ENCODE results near the gene ZDHHC11B. TPM values are rescaled to one million over a fixed set of nuclear protein-coding genes. Genes with fewer than 3 reads are reported as not detected.

The ZDHHC11B gene
- polyA plus RNA-seq, 1 donor from 2014 or later, result 9.9 TPM

- Histone ChIP-seq H2AFZ (ENCODE audit: low read depth, low read length) (no peak overlapping the region), H3K4me3 (ENCODE audit: low read length) (no peak overlapping the region), H3K79me2 (replicated peaks; ENCODE audit: insufficient read depth, low read length) (no peaks in the 10 kb centered on the region), H3K27me3 (ENCODE audit: insufficient read depth, low read depth, low read length) (no peaks in the 10 kb centered on the region), H4K20me1 (ENCODE audit: insufficient read depth) (no peaks in the 10 kb centered on the region), H3K9me2 (ENCODE audit: insufficient read depth, low read length) (no peaks in the 10 kb centered on the region), H3K4me2 (ENCODE audit: low read length) (no peak overlapping the region), H3K9ac (ENCODE audit: low read length) (no peak overlapping the region), H3K27ac (ENCODE audit: low read length) (no peak overlapping the region), H3K9me3 (ENCODE audit: low read length) (no peaks in the 10 kb centered on the region), H3K36me3 (ENCODE audit: insufficient read depth, low read length) (peaks cover 18% of the 10 kb centered on the region), H3F3A (ENCODE audit: insufficient read depth, low read length, poor library complexity, severe bottlenecking) (no peaks in the 10 kb centered on the region)
- TF ChIP-seq SMC3 (conservative IDR thresholded peaks at IDR 0.05; ENCODE audit: poor library complexity), result no peak
- no peak for TF ChIP-seq MXI1 (conservative IDR thresholded peaks at IDR 0.05; ENCODE audit: poor library complexity, severe bottlenecking)
- no peak for TF ChIP-seq POLR2AphosphoS5 (IDR thresholded peaks at IDR 0.05)
- TF ChIP-seq EZH2 (IDR thresholded peaks at IDR 0.05; ENCODE audit: borderline replicate concordance, insufficient read depth, low read length, poor library complexity, severe bottlenecking), result no peak
- TF ChIP-seq, protein P1, sequence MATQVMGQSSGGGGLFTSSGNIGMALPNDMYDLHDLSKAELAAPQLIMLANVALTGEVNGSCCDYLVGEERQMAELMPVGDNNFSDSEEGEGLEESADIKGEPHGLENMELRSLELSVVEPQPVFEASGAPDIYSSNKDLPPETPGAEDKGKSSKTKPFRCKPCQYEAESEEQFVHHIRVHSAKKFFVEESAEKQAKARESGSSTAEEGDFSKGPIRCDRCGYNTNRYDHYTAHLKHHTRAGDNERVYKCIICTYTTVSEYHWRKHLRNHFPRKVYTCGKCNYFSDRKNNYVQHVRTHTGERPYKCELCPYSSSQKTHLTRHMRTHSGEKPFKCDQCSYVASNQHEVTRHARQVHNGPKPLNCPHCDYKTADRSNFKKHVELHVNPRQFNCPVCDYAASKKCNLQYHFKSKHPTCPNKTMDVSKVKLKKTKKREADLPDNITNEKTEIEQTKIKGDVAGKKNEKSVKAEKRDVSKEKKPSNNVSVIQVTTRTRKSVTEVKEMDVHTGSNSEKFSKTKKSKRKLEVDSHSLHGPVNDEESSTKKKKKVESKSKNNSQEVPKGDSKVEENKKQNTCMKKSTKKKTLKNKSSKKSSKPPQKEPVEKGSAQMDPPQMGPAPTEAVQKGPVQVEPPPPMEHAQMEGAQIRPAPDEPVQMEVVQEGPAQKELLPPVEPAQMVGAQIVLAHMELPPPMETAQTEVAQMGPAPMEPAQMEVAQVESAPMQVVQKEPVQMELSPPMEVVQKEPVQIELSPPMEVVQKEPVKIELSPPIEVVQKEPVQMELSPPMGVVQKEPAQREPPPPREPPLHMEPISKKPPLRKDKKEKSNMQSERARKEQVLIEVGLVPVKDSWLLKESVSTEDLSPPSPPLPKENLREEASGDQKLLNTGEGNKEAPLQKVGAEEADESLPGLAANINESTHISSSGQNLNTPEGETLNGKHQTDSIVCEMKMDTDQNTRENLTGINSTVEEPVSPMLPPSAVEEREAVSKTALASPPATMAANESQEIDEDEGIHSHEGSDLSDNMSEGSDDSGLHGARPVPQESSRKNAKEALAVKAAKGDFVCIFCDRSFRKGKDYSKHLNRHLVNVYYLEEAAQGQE (IDR thresholded peaks at IDR 0.05; ENCODE audit: borderline replicate concordance), result no peak
- no peak for TF ChIP-seq TAF1 (IDR thresholded peaks at IDR 0.05; ENCODE audit: low read depth)
- TF ChIP-seq EP300 (conservative IDR thresholded peaks at IDR 0.05; ENCODE audit: poor library complexity, severe bottlenecking), result no peak
- TF ChIP-seq, protein P2, sequence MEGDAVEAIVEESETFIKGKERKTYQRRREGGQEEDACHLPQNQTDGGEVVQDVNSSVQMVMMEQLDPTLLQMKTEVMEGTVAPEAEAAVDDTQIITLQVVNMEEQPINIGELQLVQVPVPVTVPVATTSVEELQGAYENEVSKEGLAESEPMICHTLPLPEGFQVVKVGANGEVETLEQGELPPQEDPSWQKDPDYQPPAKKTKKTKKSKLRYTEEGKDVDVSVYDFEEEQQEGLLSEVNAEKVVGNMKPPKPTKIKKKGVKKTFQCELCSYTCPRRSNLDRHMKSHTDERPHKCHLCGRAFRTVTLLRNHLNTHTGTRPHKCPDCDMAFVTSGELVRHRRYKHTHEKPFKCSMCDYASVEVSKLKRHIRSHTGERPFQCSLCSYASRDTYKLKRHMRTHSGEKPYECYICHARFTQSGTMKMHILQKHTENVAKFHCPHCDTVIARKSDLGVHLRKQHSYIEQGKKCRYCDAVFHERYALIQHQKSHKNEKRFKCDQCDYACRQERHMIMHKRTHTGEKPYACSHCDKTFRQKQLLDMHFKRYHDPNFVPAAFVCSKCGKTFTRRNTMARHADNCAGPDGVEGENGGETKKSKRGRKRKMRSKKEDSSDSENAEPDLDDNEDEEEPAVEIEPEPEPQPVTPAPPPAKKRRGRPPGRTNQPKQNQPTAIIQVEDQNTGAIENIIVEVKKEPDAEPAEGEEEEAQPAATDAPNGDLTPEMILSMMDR (IDR thresholded peaks at IDR 0.05; ENCODE audit: poor library complexity, severe bottlenecking), result no peak
- no peak for TF ChIP-seq RAD21 (conservative IDR thresholded peaks at IDR 0.05)
Observed at GRCh38 chr5:765948-766631, 18.4 kb downstream of the ZDHHC11B start.

GRCh38 chr5:763998-764781 lies 20.3 kb downstream of the ZDHHC11B start:
- no peak for TF ChIP-seq RAD21 (conservative IDR thresholded peaks at IDR 0.05)
- no peak for TF ChIP-seq TAF1 (IDR thresholded peaks at IDR 0.05; ENCODE audit: low read depth)
- TF ChIP-seq EP300 (conservative IDR thresholded peaks at IDR 0.05; ENCODE audit: poor library complexity, severe bottlenecking), result no peak
- no peak for TF ChIP-seq MXI1 (conservative IDR thresholded peaks at IDR 0.05; ENCODE audit: poor library complexity, severe bottlenecking)
- no peak for TF ChIP-seq POLR2AphosphoS5 (IDR thresholded peaks at IDR 0.05)
- TF ChIP-seq, protein P2 (IDR thresholded peaks at IDR 0.05; ENCODE audit: poor library complexity, severe bottlenecking), result no peak
- no peak for TF ChIP-seq SMC3 (conservative IDR thresholded peaks at IDR 0.05; ENCODE audit: poor library complexity)
- TF ChIP-seq, protein P1 (IDR thresholded peaks at IDR 0.05; ENCODE audit: borderline replicate concordance), result no peak
- TF ChIP-seq EZH2 (IDR thresholded peaks at IDR 0.05; ENCODE audit: borderline replicate concordance, insufficient read depth, low read length, poor library complexity, severe bottlenecking), result no peak
- Histone ChIP-seq H3K9me2 (ENCODE audit: insufficient read depth, low read length) (no peaks in the 10 kb centered on the region), H3K27me3 (ENCODE audit: insufficient read depth, low read depth, low read length) (no peaks in the 10 kb centered on the region), H3K9ac (ENCODE audit: low read length) (no peak overlapping the region), H3K4me3 (ENCODE audit: low read length) (no peak overlapping the region), H2AFZ (ENCODE audit: low read depth, low read length) (no peak overlapping the region), H3K9me3 (ENCODE audit: low read length) (no peaks in the 10 kb centered on the region), H3K79me2 (replicated peaks; ENCODE audit: insufficient read depth, low read length) (no peaks in the 10 kb centered on the region), H3K4me2 (ENCODE audit: low read length) (no peak overlapping the region), H4K20me1 (ENCODE audit: insufficient read depth) (no peaks in the 10 kb centered on the region), H3K36me3 (ENCODE audit: insufficient read depth, low read length) (peaks cover 24% of the 10 kb centered on the region), H3F3A (ENCODE audit: insufficient read depth, low read length, poor library complexity, severe bottlenecking) (no peaks in the 10 kb centered on the region), H3K27ac (ENCODE audit: low read length) (no peak overlapping the region)
